Measurements from ENCODE around the gene TMEM131L. TPM values are rescaled to one million over a fixed set of nuclear protein-coding genes. Genes with fewer than 3 reads are reported as not detected.

Gene TMEM131L
- total RNA-seq, 6 experiments from 2014 or later, result 7.7 to 8.9 (median 8.0) TPM

GRCh38 chr4:153676984-153677383, 210.8 kb downstream of the TMEM131L start:
- DNase-seq, result peak; percentile 66
- H3K27ac Mint-ChIP-seq, result no peak overlapping the region
- H3K4me3 Mint-ChIP-seq, result no peak overlapping the region
- H3K27me3 Mint-ChIP-seq (ENCODE audit: insufficient read depth), result peaks cover 15% of the 10 kb centered on the region
- no peaks in the 10 kb centered on the region; the same call in 1 of the 2 replicates for H3K9me3 Mint-ChIP-seq
- peaks cover 12% of the 10 kb centered on the region for H3K4me1 Mint-ChIP-seq (ENCODE audit: low read depth)
- no peaks in the 10 kb centered on the region for H3K36me3 Mint-ChIP-seq (ENCODE audit: low read depth)
- TF ChIP-seq, protein P1, sequence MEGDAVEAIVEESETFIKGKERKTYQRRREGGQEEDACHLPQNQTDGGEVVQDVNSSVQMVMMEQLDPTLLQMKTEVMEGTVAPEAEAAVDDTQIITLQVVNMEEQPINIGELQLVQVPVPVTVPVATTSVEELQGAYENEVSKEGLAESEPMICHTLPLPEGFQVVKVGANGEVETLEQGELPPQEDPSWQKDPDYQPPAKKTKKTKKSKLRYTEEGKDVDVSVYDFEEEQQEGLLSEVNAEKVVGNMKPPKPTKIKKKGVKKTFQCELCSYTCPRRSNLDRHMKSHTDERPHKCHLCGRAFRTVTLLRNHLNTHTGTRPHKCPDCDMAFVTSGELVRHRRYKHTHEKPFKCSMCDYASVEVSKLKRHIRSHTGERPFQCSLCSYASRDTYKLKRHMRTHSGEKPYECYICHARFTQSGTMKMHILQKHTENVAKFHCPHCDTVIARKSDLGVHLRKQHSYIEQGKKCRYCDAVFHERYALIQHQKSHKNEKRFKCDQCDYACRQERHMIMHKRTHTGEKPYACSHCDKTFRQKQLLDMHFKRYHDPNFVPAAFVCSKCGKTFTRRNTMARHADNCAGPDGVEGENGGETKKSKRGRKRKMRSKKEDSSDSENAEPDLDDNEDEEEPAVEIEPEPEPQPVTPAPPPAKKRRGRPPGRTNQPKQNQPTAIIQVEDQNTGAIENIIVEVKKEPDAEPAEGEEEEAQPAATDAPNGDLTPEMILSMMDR (IDR thresholded peaks at IDR 0.05), result no peak

DNA sequence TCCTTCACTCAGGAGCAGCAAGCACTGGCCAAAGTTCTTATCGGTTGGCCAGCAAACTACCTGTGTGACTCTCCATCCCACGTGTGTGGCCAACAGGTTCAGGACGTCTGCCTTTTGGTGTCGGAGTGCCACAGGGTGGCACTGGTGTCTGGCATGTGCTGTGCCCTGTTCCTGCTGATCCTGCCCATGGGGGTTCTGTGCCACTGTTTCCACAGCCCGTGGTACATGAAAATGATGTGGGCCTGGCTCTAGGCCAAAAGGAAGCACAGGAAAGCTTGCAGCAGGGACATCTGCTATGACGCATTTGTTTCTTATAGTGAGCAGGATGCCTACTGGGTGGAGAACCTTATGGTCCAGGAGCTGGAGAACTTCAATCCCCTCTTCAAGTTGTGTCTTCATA, 213.3 kb downstream of the TMEM131L start:
- Mint-ChIP-seq H3K9me3 (no peaks in the 10 kb centered on the region; the same call in 1 of the 2 replicates), H3K36me3 (ENCODE audit: low read depth) (no peaks in the 10 kb centered on the region), H3K27me3 (ENCODE audit: insufficient read depth) (peaks cover 19% of the 10 kb centered on the region), H3K4me3 (no peak overlapping the region), H3K4me1 (ENCODE audit: low read depth) (peaks cover 12% of the 10 kb centered on the region), H3K27ac (no peak overlapping the region)
- TF ChIP-seq, protein P1 (IDR thresholded peaks at IDR 0.05), result no peak
- DNase-seq, result no peak

GRCh38 chr4:153683763-153684181, 217.6 kb downstream of the TMEM131L start:
- TF ChIP-seq, protein P1 (IDR thresholded peaks at IDR 0.05), result no peak
- Mint-ChIP-seq H3K27me3 (ENCODE audit: insufficient read depth) (peaks cover 26% of the 10 kb centered on the region), H3K4me3 (no peak overlapping the region; the same call in 1 of the 2 replicates), H3K36me3 (ENCODE audit: low read depth) (no peaks in the 10 kb centered on the region), H3K4me1 (ENCODE audit: low read depth) (no peaks in the 10 kb centered on the region), H3K9me3 (peaks cover 10% of the 10 kb centered on the region), H3K27ac (no peak overlapping the region)
- DNase-seq, result no peak

DNA sequence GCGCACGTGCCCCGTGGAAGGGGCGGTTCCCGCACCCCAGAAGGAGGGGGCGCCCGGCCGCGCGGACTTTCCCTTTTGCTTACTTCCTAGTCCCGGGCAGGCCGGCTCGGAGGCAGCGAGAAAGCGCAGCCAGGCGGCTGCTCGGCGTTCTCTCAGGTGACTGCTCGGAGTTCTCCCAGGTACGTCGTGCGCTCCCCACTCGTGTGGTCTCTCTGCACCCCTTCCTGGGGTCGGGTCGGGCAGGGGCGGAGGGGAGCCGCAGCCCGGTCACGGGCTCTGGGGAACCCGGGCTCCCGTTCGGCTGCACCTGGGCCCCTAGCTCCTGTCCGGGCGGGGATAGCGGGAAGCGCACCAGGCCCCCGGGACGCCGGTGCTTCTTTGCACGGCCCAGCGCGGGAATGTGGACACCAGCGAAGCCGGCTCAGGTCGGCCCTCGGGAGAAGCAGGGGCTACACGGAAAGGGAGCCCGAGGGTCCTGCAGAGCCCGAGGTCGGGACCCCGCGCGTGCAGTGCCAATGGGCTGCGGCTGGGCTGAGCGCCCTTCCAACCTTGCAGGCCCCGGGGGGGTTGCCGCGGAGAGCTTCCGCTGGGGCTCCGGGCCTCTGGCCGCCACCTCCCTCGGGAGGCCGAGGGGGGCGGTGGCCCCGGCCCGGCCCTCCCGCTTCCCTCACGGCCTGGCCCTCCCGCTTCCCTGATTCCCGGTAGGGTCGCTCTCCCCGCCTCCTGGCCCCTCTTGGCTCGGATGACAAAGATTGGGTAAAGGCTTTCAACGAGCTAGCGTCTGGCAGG, 218.2 kb downstream of the TMEM131L start, which contains the start of gene TLR2:
Gene TLR2, plus strand, starts transcription at position 99 of the 789 bp plus-strand sequence. CDS start 18,628 bp downstream, outside the sequence.
- Mint-ChIP-seq H3K4me1 (ENCODE audit: low read depth) (no peaks in the 10 kb centered on the region), H3K27me3 (ENCODE audit: insufficient read depth) (peaks cover 26% of the 10 kb centered on the region)
- DNase-seq, result no peak

DNA sequence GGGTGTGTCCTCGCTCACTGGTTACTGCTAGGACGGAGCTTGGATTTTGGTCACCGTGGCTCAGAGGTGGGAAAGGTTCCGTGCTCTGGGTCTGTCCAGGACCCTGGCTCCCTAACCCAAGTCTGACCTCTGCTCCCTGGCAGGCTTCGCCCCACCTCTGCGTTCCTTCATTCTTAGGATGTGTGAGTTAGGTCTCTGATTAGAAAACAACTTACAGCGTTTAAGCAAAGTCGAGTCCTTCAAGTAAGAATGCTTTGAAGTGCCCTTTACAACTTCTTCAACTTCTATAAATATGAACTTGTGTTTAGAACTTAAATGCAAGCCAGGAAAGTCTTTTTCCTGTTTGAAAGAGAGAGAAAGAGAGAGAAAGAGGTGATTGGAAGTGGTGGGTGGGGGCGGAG, 218.8 kb downstream of the TMEM131L start:
- Mint-ChIP-seq H3K36me3 (ENCODE audit: low read depth) (0 out of 2 replicates have a peak, but pooled peaks cover 4% of the 10 kb centered on the region), H3K9me3 (peaks cover 16% of the 10 kb centered on the region)
- TF ChIP-seq, protein P1 (IDR thresholded peaks at IDR 0.05), result no peak

More for the DNA sequence above, 218.2 kb downstream of the TMEM131L start, which contains the start of gene TLR2:
- Mint-ChIP-seq H3K27ac (no peak within 1 kb of the TSS), H3K9me3 (peaks cover 16% of the 10 kb centered on the region), H3K4me3 (no peak within 1 kb of the TSS; the same call in 1 of the 2 replicates), H3K36me3 (ENCODE audit: low read depth) (0 out of 2 replicates have a peak, but pooled peaks cover 3% of the 10 kb centered on the region)
- TF ChIP-seq, protein P1 (IDR thresholded peaks at IDR 0.05), result no peak

More for the DNA sequence above, 218.8 kb downstream of the TMEM131L start:
- no peaks in the 10 kb centered on the region for H3K4me1 Mint-ChIP-seq (ENCODE audit: low read depth)
- no peak for DNase-seq
- H3K27ac Mint-ChIP-seq, result no peak overlapping the region
- H3K4me3 Mint-ChIP-seq, result no peak overlapping the region
- peaks cover 23% of the 10 kb centered on the region for H3K27me3 Mint-ChIP-seq (ENCODE audit: insufficient read depth)

Other genes starting within 250 kb of the TMEM131L start
- gene MND1, start 121.7 kb upstream of the TMEM131L start, total RNA-seq (2021; fragmentation: NEBNext Ultra II Directional; extraction: Animal tissue kit (Norgen Biotek cat#: 25700)), result 1 to 10 TPM; 4.1 to 9.2 (median 7.3) TPM
- not detected for gene TLR2, start 217.9 kb downstream of the TMEM131L start, total RNA-seq (2021; fragmentation: NEBNext Ultra II Directional; extraction: Animal tissue kit (Norgen Biotek cat#: 25700))

Measured in HFFc6 (cell line).